Chondrocyte (in vitro differentiated cells): Measurements from ENCODE around the gene GNG7. TPM values are rescaled to one million over a fixed set of nuclear protein-coding genes. Genes with fewer than 3 reads are reported as not detected.
A peak's percentile ranks its signal among the peaks of the same experiment; 100 is the strongest.

ENCODE experiments used
- DNase-seq: peaks from one replicate; pipeline ENCODE4 v3.0.0; 2021; ENCODE audit warnings: mixed read lengths, low spot score
- H3K27ac Mint-ChIP-seq: one replicate; pipeline ENCODE4 v1.8.0; 2021; ENCODE audit warnings: mild to moderate bottlenecking, moderate library complexity, mixed read lengths; ENCODE audit not compliant: unreplicated experiment
- H3K27me3 Mint-ChIP-seq: 2 replicates; pipeline ENCODE4 v1.8.0; 2021; ENCODE audit warnings: low read depth, mixed read lengths
- H3K36me3 Mint-ChIP-seq: 2 replicates; pipeline ENCODE4 v1.8.0; 2021; ENCODE audit warnings: low read depth, mixed read lengths
- H3K4me1 Mint-ChIP-seq: 2 replicates; pipeline ENCODE4 v1.8.0; 2021; ENCODE audit warnings: low read depth, mild to moderate bottlenecking, mixed read lengths
- H3K4me3 Mint-ChIP-seq: one replicate; pipeline ENCODE4 v1.8.0; 2021; ENCODE audit warnings: mild to moderate bottlenecking, moderate library complexity, mixed read lengths; ENCODE audit not compliant: unreplicated experiment
- H3K9me3 Mint-ChIP-seq: 2 replicates; pipeline ENCODE4 v1.8.0; 2021; ENCODE audit warnings: low read depth, mixed read lengths
- CTCF ChIP-seq: fragments of 200-600 bp; sonication (generic); IDR thresholded peaks from 2 replicates; pipeline ENCODE4 v1.5.0; 2021; ENCODE audit warnings: antibody characterized with exemption, mild to moderate bottlenecking, moderate library complexity
- total RNA-seq: library from RNA; stranded (reverse); gene quantifications from 3 replicates; pipeline ENCODE4 v1.2.1, GENCODE V29; 2021

Gene GNG7
- total RNA-seq, 1 donor from 2014 or later = 1.9 TPM

GRCh38 chr19:2551864-2552185 is 150.7 kb downstream of the GNG7 start:
- H3K4me3 Mint-ChIP-seq = no peak overlapping the region
- H3K36me3 Mint-ChIP-seq = no peaks in the 10 kb centered on the region
- TF ChIP-seq CTCF = no peak
- no peaks in the 10 kb centered on the region for H3K27me3 Mint-ChIP-seq
- H3K4me1 Mint-ChIP-seq = peaks cover 36% of the 10 kb centered on the region
- DNase-seq = no peak
- peaks cover 2% of the 10 kb centered on the region for H3K9me3 Mint-ChIP-seq
- H3K27ac Mint-ChIP-seq = no peak overlapping the region

- DNase-seq = no peak
- H3K36me3 Mint-ChIP-seq = no peaks in the 10 kb centered on the region
- peaks cover 2% of the 10 kb centered on the region for H3K9me3 Mint-ChIP-seq
- H3K4me3 Mint-ChIP-seq = no peak overlapping the region
- no peak overlapping the region for H3K27ac Mint-ChIP-seq
- peaks cover 38% of the 10 kb centered on the region for H3K4me1 Mint-ChIP-seq
- H3K27me3 Mint-ChIP-seq = no peaks in the 10 kb centered on the region
- TF ChIP-seq CTCF = no peak
Observed at GRCh38 chr19:2551172-2551863, 151.2 kb downstream of the GNG7 start.

GRCh38 chr19:2550431-2551171 is 151.9 kb downstream of the GNG7 start:
- no peak for TF ChIP-seq CTCF

GRCh38 chr19:2549701-2550191 is 152.7 kb downstream of the GNG7 start:
- H3K36me3 Mint-ChIP-seq = no peaks in the 10 kb centered on the region
- peaks cover 39% of the 10 kb centered on the region for H3K4me1 Mint-ChIP-seq
- no peaks in the 10 kb centered on the region for H3K27me3 Mint-ChIP-seq
- peak overlapping the region; percentile 95 for H3K27ac Mint-ChIP-seq
- TF ChIP-seq CTCF = no peak
- no peak overlapping the region for H3K4me3 Mint-ChIP-seq
- DNase-seq = peak; percentile 30
- H3K9me3 Mint-ChIP-seq = peaks cover 2% of the 10 kb centered on the region

More at GRCh38 chr19:2550431-2551171, 151.9 kb downstream of the GNG7 start:
- Mint-ChIP-seq H3K27ac (peak overlapping the region; percentile 17), H3K9me3 (peaks cover 2% of the 10 kb centered on the region), H3K4me1 (peaks cover 40% of the 10 kb centered on the region), H3K36me3 (no peaks in the 10 kb centered on the region), H3K27me3 (no peaks in the 10 kb centered on the region), H3K4me3 (no peak overlapping the region)
- DNase-seq = peak; percentile 63

- H3K27me3 Mint-ChIP-seq = no peaks in the 10 kb centered on the region
- H3K4me3 Mint-ChIP-seq = no peak overlapping the region
- H3K36me3 Mint-ChIP-seq = no peaks in the 10 kb centered on the region
- peaks cover 2% of the 10 kb centered on the region for H3K9me3 Mint-ChIP-seq
- peak; percentile 47 for DNase-seq
- peak overlapping the region; percentile 63 for H3K27ac Mint-ChIP-seq
- H3K4me1 Mint-ChIP-seq = peaks cover 45% of the 10 kb centered on the region
- no peak for TF ChIP-seq CTCF
Observed at GRCh38 chr19:2548966-2549365, 153.5 kb downstream of the GNG7 start.
